ENCODE results near the gene CNPY1.
A peak's percentile ranks its signal among the peaks of the same experiment; 100 is the strongest.
"Not testable (repeated sequence)": the region's sequence is repeated elsewhere in the genome, so short reads cannot be mapped to it uniquely, and the experiment has no call there.

CNPY1 gene

DNA sequence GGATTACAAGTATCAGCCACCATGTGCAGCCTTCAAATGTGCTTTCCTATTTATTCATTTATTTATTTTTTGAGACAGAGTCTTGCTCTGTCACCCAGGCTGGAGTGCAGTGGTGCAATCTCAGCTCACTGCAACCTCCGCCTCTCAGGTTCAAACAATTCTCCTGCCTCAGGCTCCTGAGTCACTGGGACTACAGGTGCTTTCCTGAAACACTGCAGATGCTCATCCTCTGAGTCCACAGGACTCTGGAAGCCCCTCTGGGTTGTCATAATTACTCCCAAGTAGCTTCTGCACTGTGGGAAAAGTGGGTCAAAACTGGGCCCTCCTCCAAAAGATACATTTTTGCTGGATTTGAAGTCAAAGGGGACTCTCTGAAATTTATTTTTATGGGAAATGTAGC lies at the start of gene CNPY1:
TSS of gene CNPY1 (minus strand) at position 111 of the 400 bp plus-strand sequence. CDS start 630 bp downstream, outside the sequence.
- not testable (repeated sequence) for DNase-seq

DNA sequence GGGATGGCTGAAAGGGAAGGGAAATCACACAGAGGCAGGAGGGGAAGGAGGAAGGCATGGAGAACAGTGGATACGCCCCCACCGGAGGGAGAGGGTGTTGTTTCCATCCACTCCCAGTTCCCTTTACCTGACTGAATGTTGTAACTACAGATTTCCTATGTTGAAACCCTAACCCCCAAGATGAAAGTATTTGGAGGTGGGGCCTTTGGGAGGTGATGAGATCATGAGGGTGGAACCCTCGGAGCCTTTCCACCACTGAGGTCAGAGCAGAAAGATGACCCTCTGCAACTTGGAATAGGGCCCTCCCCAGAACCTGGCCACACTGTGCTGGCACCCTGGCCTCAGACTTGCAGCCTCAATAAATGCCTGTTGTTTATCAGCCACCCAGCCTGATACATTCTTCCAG lies 48.6 kb upstream of the CNPY1 start:
- DNase-seq, result no peak

- no peak for DNase-seq
These were observed 47.9 kb upstream of the CNPY1 start for GRCh38 chr7:155594163-155594732.

- DNase-seq, result no peak
These were observed 47.3 kb upstream of the CNPY1 start for GRCh38 chr7:155593461-155594162.

DNA sequence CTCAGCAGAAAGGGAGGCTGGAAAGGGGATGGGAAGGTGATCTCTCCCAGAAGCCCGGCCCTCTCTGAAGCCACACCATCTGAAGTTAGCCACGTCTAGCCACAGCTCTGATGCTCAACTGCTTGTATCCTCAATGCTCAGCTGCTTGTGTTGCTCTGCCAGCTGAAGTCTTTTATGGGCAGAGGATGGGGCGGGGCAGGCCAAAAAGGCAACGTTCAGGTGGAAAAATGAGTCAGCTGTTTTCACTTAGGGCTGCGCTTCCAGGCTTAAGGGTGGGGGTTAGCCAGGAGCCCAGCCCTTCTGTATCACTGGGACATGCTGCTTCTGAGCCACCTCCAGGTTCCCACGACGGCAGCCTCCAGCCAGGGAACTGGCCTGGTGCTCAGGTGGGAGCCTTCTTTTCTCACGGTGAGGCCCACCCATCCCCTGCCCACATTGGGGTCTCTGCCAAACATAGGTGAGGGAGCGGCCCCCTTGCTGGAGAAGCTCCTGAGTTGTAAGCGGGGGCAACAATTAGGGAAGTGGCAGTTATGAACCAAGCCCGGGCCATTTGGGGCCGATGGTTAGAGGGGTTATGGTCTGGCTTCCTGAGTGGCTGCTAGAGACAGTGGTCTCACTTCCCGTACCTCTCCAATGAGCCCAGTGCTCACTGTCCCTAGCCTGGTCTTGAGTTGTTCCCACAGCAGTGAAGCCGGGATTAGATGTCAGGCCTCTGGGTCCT lies 44.9 kb upstream of the CNPY1 start:
- DNase-seq, result no peak

DNA sequence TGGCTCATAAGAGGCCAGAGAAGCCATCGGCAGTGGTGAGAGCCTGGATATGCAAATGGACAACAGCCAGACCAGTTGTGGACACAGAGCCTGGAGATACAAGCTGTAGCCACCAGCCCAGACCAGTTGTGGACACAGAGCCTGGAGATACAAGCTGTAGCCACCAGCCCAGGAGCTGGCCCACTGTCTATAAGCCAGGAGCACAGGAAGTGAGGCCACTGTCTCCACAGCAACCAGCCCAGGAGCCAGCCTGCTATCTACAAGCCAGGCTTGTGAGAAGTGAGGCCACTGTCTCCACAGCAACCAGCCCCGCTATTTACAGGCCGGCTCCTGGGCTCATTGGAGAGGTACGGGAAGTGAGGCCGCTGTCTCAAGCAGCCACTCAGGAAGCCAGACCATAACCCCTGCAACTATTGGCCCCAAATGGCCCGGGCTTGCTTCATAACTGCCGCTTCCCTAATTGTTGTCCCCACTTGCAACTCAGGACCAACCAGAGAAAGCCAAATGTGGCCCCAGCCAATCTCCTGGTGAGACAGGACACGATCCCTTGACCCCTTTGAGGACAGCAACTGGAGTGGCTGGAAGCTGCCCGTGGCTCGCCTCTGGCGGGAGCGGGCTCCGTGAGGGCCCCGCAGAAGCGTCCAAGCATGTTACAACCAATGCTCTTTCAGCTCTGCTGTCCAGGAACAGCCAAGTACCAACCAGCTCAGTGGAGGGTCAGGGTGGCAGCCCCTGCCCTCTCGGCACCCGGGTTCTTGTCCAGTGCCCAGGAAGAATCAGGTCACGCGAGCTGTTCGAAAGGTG lies 44.1 kb upstream of the CNPY1 start:
- DNase-seq, result no peak

GRCh38 chr7:155589001-155589980 lies 42.9 kb upstream of the CNPY1 start:
- peak; percentile 31 for DNase-seq

GRCh38 chr7:155588468-155588998 lies 42.2 kb upstream of the CNPY1 start:
- no peak for DNase-seq

DNA sequence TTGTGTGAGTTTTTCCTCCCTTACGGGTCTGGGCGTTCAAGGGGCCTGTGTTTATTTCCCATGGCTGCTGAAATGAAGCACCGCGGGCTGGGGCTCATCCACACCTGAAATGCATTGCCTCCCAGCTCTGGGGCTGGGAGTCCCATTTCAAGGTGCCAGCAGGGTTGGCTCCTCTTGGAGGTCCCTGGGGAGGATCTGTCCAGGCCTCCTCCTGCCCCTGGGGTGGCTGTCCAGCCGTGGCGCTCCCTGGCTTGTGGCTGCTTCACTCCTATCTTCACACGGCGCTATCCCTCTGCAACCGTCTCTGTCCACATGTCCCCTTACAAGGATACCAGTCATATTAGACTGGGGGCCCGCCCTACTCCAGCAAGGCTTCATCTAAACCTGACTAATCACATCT lies 41.1 kb upstream of the CNPY1 start:
- DNase-seq, result peak; percentile 54

DNA sequence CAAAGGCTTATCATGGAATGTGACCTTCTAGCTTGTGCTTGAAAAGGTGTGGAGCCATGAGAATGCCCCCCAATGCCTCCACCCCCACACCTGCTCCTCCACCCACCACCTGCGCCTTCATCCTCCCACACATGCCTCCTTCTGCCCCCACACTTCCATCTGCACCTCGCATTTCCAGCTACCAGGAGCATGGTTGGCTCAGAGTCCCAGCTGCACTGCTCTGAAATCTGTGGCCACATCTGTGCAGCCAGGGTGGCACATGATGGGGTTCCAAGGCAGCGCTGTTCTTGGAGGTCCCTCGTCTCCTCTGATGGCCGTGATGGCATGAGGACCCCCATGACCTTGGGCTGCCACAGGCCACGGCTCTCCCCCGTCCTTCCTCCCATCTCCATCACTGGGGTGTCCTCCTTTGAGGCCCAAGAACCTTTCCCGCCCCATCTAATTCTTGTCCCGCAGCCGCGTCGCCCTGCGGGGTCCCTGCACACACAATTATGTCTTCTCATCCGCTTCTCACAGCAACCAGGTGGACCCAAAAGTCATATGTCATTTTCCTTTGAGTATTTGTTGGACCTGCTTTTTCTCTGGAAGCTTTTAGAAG lies 40.6 kb upstream of the CNPY1 start:
- peak; percentile 30 for DNase-seq

DNA sequence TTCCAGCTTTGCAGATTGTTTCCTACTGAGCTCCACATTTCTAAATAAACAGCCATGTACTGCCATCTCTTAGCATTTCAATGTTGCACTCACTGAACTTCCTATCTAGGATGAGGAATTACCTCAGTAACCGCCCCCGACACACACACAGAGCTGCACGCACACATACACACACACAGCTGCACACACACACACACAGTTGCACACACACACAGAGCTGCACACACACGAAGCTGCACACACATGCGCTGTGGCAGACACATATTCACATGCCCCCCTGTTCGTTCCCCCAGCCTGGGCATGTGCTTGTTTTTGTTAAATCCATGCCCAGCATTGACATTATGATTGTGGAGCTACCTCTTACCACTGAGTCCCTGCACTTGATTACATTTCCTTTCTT lies 39.6 kb upstream of the CNPY1 start:
- peak; percentile 28 for DNase-seq

DNA sequence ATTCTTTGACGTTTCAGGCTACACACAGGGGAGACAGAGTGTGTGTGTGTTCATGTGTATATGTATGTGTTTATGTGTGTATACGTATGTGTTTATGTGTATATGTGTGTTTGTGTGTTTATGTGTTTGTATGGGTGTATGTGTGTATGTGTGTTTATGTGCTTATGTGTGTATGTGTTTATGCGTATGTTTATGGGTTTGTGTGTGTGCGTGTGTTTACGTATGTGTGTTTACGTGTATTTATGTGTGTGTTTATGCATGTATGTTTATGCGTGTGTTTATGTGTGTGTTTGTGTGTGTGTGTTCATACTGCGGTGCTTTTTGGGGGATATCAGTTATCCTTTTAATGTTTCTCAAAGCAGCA lies 39.2 kb upstream of the CNPY1 start:
- DNase-seq, result no peak

- peak; percentile 31 for DNase-seq
These were observed 38.6 kb upstream of the CNPY1 start for GRCh38 chr7:155584763-155585531.

GRCh38 chr7:155584261-155584660 lies 37.9 kb upstream of the CNPY1 start:
- DNase-seq, result no peak

GRCh38 chr7:155583636-155584035 lies 37.3 kb upstream of the CNPY1 start:
- DNase-seq, result peak; percentile 13

- DNase-seq, result no peak
These were observed 35.6 kb upstream of the CNPY1 start for GRCh38 chr7:155581954-155582353.

DNA sequence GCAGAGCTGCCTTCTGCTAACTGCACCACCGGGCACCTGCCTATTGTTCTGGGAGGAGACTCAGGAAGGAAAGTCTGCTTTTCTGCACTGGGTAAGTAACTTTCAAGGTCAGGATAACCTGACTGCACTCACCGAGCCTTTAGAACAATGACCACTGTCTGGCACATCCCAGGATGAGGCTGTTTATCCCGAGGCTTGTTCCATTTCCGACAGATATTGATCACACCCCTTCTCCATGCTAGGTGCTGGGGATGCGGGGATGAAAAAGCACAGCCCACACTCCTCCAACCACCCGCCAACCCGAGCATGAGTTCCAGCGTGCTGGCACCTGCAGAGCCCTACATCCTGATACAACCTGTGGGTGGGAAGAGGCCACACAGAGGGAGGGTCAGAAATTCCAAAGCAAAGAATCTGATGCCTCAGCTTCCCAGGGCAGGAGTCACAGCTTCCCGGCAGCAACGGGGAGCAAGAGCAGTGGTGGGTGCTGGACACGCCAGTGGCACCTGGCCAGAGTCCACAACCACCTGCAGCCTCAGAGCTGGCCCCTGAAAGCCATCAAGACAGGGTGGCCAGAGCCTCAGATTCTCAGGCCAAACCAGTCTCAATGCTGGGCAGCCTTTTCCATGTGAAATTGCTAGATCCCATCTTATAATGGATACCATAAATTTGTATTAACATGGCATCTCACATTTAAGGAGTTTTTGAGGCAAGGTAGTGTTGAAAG lies 34.9 kb upstream of the CNPY1 start:
- DNase-seq, result peak; percentile 38

- peak; percentile 61 for DNase-seq
These were observed 34.0 kb upstream of the CNPY1 start for GRCh38 chr7:155580367-155580766.

DNA sequence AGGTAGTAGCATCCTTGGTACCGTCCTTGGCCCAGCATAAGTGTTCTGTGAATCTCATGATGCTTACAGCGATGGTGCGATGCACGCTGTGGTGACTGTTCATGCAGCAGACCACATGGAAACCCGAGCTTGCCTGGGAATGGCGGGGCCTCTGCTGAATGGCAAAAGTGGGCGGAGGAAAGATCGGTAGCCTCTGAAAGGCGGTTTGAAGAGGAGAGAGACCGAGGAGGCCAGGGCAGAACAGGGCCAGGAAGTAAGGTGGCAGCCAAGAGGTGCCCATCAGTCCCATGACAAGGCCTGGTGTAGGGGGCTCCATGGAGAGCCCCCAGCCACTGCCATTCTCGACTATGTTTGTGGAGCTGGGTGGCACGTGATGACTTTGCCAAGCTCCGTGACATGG lies 33.2 kb upstream of the CNPY1 start:
- peak; percentile 45 for DNase-seq

GRCh38 chr7:155578016-155578415 lies 31.7 kb upstream of the CNPY1 start:
- peak; percentile 58 for DNase-seq

Data from activated effector memory CD4-positive, alpha-beta T cell treated with anti-CD3 and anti-CD28 coated beads, Interleukin-2, amount 50 U/mL, for 16 hours (primary cell).